Measurements from ENCODE around the gene CAMK2B. TPM values are rescaled to one million over a fixed set of nuclear protein-coding genes. Genes with fewer than 3 reads are reported as not detected.

CAMK2B gene
- total RNA-seq, 4 donors from 2014 or later: 35.3 to 64.8 (median 46.0) TPM

DNA sequence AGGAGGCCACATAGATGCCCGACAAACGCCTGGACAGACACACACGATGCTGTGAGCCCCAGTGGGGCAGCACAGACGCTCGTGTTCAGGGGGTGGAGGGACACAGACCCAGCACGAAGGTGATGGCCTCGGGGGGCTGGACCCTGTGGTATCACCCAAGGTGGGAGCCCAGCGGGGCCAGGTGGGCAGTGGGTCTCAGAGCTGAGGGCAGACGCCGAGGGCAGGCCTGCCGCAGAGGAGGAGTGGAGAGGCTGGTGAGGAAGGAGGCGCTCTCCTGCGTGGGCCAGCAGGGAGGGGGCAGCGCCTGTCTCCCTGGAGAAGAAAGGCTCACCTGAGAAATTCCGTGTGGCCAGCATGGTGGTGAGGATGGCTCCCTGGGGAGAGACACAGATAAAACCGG is 85.0 kb downstream of the CAMK2B start:
- Histone ChIP-seq H3K9me3 (no peaks in the 10 kb centered on the region), H3K4me3 (no peak overlapping the region), H3K36me3 (peaks cover 0 to 4% of the 10 kb centered on the region in 2 donors), H3K4me1 (peaks cover 5 to 9% of the 10 kb centered on the region in 2 donors), H3K27me3 (no peaks in the 10 kb centered on the region), H3K27ac (no peak overlapping the region)
- in situ Hi-C loops (cut with MboI; ENCODE audit: low sequenced_read_pairs in 4 of 4): loop anchor here in 3 of 4 donors (5.0 to 25.0 kb wide), 3 partner anchors 234 to 247 kb away; partner anchors contain the start of gene NUDCD3 (in 1 of the 3)
- ATAC-seq (no peak), DNase-seq (no peak)
- intact Hi-C loops (cut with DNase I; ENCODE audit: low total_unique reads): loop anchor here (2.0 kb wide), 3 partner anchors 16 to 236 kb away; no protein-coding TSS in a partner anchor
- TF ChIP-seq POLR2A (IDR thresholded peaks at IDR 0.05): no peak
- no peak for TF ChIP-seq CTCF (IDR thresholded peaks at IDR 0.05 in 4 of 5, conservative IDR thresholded peaks at IDR 0.05 in 1 of 5)

DNA sequence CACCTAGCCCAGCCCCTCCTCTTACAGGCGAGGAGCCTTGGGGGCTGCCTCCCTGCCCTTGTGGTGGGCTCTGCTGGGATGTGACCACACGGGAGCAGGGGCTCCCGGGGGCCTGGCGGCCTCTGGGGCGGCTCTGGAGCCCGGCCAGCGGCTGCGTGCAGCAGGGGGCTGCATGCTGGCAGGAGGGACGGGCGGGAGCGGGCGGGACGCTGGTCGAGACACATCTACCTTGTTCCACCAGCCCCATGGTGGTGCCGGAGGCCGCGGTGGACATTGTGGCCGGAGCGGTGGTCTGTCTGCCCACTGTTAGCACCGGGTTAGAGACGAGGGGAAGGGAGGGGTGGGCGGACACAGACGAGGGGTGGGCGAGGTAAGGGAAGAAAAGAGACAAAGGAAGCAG is 86.0 kb downstream of the CAMK2B start:
- DNase-seq (no peak), ATAC-seq (no peak)
- Histone ChIP-seq H3K9me3 (no peaks in the 10 kb centered on the region), H3K27ac (no peak overlapping the region), H3K4me1 (peaks cover 5 to 9% of the 10 kb centered on the region in 2 donors), H3K4me3 (no peak overlapping the region), H3K36me3 (peaks cover 0 to 4% of the 10 kb centered on the region in 2 donors), H3K27me3 (no peaks in the 10 kb centered on the region)
- in situ Hi-C loops (cut with MboI; ENCODE audit: low sequenced_read_pairs in 4 of 4): loop anchor here in 1 of 4 donors (25.0 kb wide), 1 partner anchor 248 kb away; the partner anchor contains the start of gene NUDCD3
- intact Hi-C loops (cut with DNase I; ENCODE audit: low total_unique reads): no loop called here
- TF ChIP-seq POLR2A (IDR thresholded peaks at IDR 0.05): no peak
- no peak for TF ChIP-seq CTCF (IDR thresholded peaks at IDR 0.05 in 4 of 5, conservative IDR thresholded peaks at IDR 0.05 in 1 of 5)

DNA sequence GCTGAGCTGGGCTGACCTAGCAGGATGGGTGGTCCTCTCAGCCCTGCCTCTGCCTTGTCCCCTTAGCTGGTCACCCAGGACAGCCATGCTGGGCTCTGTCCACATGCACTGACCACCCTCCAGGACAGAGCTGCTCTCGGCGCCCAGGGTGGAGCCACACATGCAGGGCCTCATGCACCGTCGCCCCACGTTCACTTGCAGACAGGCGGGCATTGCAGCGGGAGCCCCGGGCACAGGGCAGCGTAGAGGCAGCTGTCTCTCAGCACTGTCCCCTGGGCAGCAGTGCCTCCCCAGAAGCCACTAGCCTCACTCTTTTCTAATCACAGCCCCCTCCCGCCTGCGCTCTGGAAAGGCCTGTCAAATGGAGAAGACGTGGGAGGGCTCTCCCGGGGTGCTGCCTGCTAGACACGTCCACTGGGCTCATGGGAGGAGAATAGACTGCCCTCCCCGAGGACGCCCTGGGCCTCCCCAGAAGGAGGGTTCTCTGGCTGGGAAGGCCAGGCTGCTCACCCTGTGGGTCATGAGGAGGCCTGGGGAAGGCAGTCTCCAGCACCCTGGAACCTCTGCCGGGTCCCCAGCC is 87.2 kb downstream of the CAMK2B start:
- Histone ChIP-seq H3K4me1 (peaks cover 5 to 9% of the 10 kb centered on the region in 2 donors), H3K4me3 (no peak overlapping the region), H3K9me3 (no peaks in the 10 kb centered on the region), H3K27me3 (no peaks in the 10 kb centered on the region), H3K36me3 (peaks cover 0 to 4% of the 10 kb centered on the region in 2 donors), H3K27ac (no peak overlapping the region)
- in situ Hi-C loops (cut with MboI; ENCODE audit: low sequenced_read_pairs in 4 of 4): loop anchor here in 1 of 4 donors (25.0 kb wide), 1 partner anchor 249 kb away; the partner anchor contains the start of gene NUDCD3
- intact Hi-C loops (cut with DNase I; ENCODE audit: low total_unique reads): no loop called here
- TF ChIP-seq CTCF (IDR thresholded peaks at IDR 0.05 in 4 of 5, conservative IDR thresholded peaks at IDR 0.05 in 1 of 5): no peak
- TF ChIP-seq POLR2A (IDR thresholded peaks at IDR 0.05): no peak
- DNase-seq (no peak), ATAC-seq (no peak)

DNA sequence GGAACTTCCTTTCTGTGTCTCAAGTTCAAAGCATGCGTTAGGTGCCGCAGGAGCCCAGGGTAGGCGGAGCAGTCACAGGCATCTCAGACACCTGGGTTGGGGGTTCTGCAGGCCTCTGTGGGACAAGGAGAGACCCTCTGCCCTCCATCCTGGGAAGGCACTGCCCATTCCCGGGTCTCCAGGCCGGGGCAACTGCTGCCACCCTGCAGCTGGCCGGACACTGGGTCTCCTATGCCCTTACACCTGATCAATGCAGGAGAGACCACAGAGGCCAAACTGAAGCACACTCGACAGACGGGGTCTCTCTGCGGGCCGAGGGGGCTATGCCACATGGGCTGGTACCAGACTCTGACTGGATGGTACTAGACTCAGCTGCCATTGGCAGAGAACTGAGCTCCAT is 87.7 kb downstream of the CAMK2B start:
- Histone ChIP-seq H3K9me3 (no peaks in the 10 kb centered on the region), H3K4me1 (peaks cover 5 to 9% of the 10 kb centered on the region in 2 donors), H3K27me3 (no peaks in the 10 kb centered on the region), H3K36me3 (peaks cover 0 to 4% of the 10 kb centered on the region in 2 donors), H3K4me3 (no peak overlapping the region), H3K27ac (no peak overlapping the region)
- TF ChIP-seq POLR2A (IDR thresholded peaks at IDR 0.05): no peak
- TF ChIP-seq CTCF (IDR thresholded peaks at IDR 0.05 in 4 of 5, conservative IDR thresholded peaks at IDR 0.05 in 1 of 5): no peak
- intact Hi-C loops (cut with DNase I; ENCODE audit: low total_unique reads) (no loop called here), in situ Hi-C loops (cut with MboI; ENCODE audit: low sequenced_read_pairs in 4 of 4) (loop anchor here in 1 of 4 donors (25.0 kb wide), 1 partner anchor 250 kb away; the partner anchor contains the start of gene NUDCD3)
- ATAC-seq: no peak
- no peak for DNase-seq

All from gastrocnemius medialis (tissue), 4 donors.